Spleen (tissue), 7 donors: Measurements from ENCODE around the gene EFCAB9.

ENCODE experiments used
- CTCF ChIP-seq, 11 experiments: fragments of 200-600 bp in 7 of 11; fragments of 450-650 bp in 4 of 11; sonication (generic) in 4 of 11; IDR thresholded peaks in 8 of 11; conservative IDR thresholded peaks in 3 of 11; 1 replicate in 7 of 11; 2 replicates in 4 of 11; pipeline versions ENCODE4 v1.4.0 to v1.8.0; 2016 to 2021; ENCODE audit warnings: antibody characterized with exemption in 11 of 11, inconsistent platforms in 4 of 11, mild to moderate bottlenecking in 1 of 11
- POLR2A ChIP-seq, 3 donors: fragments of 450-650 bp; IDR thresholded peaks; one replicate each; pipeline ENCODE4 v1.5.1; 2017; ENCODE audit warnings: antibody characterized with exemption in 3 of 3, mild to moderate bottlenecking in 1 of 3
- POLR2AphosphoS5 ChIP-seq, 3 donors: sonication (generic); formaldehyde crosslinking; IDR thresholded peaks; one replicate each; pipeline ENCODE4 v1.5.1; 2017; ENCODE audit warnings: antibody characterized with exemption in 3 of 3
- donor health status: DM: no; HTN: no; CAD: no; lungs with moderate emphysema.
- donor health status: DM: no; HTN: no; CAD: no.
- donor health status: DM: no; HTN: no; CAD: no.

GRCh38 chr5:172235132-172235780, 41.3 kb downstream of the EFCAB9 start:
- TF ChIP-seq CTCF (IDR thresholded peaks at IDR 0.05 in 8 of 11, conservative IDR thresholded peaks at IDR 0.05 in 3 of 11): no peak
- no peak for TF ChIP-seq POLR2A (IDR thresholded peaks at IDR 0.05)
- no peak for TF ChIP-seq POLR2AphosphoS5 (IDR thresholded peaks at IDR 0.05)
